ENCODE data around the gene LONP2. TPM values are rescaled to one million over a fixed set of nuclear protein-coding genes. Genes with fewer than 3 reads are reported as not detected.

Gene LONP2
- polyA plus RNA-seq, 3 donors, result 21.5 to 35.6 (median 26.0) TPM

DNA sequence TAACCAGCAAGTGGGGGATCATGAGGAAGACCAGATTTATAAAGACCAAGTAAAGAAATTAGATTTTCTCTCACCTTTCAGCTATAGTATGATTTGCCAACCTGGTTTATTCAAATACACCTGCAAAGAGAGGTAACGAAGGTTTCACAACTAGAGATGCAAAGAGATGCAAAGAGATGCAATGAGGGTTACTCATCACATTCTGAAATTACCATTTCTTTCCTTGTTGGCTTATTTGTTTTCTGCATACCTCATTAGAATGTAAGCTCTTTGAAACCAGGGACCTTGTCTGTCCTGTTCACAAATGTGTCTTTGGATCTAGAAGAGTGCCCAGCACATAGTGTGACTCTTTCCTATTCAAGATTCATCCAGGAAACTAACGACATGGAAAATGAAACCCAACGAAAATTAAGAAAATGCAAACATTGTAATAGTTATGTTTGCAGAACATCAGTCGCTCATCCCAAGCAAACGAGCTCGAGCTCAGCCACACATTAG is 9.0 kb upstream of the LONP2 start:
- Histone ChIP-seq H3K27ac (ENCODE audit: low read depth in 1 of 2, low read length in 2 of 2) (no peak overlapping the region), H3K79me2 (ENCODE audit: insufficient read depth, low read length) (no peaks in the 10 kb centered on the region), H2AFZ (ENCODE audit: insufficient read depth, low read depth, low read length, poor library complexity, severe bottlenecking) (no peak overlapping the region), H3K9ac (ENCODE audit: insufficient read depth, low read length, poor library complexity, severe bottlenecking) (no peak overlapping the region), H3K4me1 (ENCODE audit: control insufficient read depth in 1 of 2, insufficient read depth in 2 of 2, low read length in 2 of 2) (no peaks in the 10 kb centered on the region), H3K4me2 (replicated peaks; ENCODE audit: extremely low read depth, low read length, poor library complexity, severe bottlenecking) (no peak overlapping the region), H3K4me3 (replicated peaks in 1 of 3; ENCODE audit: low read depth in 2 of 3, low read length in 3 of 3) (no peak overlapping the region), H3K27me3 (ENCODE audit: control insufficient read depth in 2 of 2, insufficient read depth in 2 of 2, low read length in 2 of 2) (no peaks in the 10 kb centered on the region), H3K9me3 (replicated peaks in 1 of 2; ENCODE audit: control insufficient read depth in 1 of 2, insufficient read depth in 1 of 2, low read length in 2 of 2) (no peaks in the 10 kb centered on the region), H3K36me3 (replicated peaks in 1 of 2; ENCODE audit: control insufficient read depth in 1 of 2, insufficient read depth in 2 of 2, low read length in 2 of 2) (no peaks in the 10 kb centered on the region), H4K20me1 (ENCODE audit: insufficient read depth, low read length) (no peaks in the 10 kb centered on the region)
- Mint-ChIP-seq H3K4me1 (peaks cover 7% of the 10 kb centered on the region), H3K27ac (no peak overlapping the region), H3K4me3 (no peak overlapping the region), H3K36me3 (no peaks in the 10 kb centered on the region), H3K9me3 (peaks cover 0 to 4% (median under 1%) of the 10 kb centered on the region in 7 donors), H3K27me3 (ENCODE audit: low read depth in 3 of 3) (peaks cover 1 to 6% (median 2%) of the 10 kb centered on the region in 3 donors)
- no peak for DNase-seq
- no CpG with 5 or more reads among the region's 6 CpGs for WGBS (ENCODE audit: insufficient coverage)
- TF ChIP-seq CTCF (IDR thresholded peaks at IDR 0.05), result no peak
- intact Hi-C loops (cut with micrococcal nuclease), result no loop called here

DNA sequence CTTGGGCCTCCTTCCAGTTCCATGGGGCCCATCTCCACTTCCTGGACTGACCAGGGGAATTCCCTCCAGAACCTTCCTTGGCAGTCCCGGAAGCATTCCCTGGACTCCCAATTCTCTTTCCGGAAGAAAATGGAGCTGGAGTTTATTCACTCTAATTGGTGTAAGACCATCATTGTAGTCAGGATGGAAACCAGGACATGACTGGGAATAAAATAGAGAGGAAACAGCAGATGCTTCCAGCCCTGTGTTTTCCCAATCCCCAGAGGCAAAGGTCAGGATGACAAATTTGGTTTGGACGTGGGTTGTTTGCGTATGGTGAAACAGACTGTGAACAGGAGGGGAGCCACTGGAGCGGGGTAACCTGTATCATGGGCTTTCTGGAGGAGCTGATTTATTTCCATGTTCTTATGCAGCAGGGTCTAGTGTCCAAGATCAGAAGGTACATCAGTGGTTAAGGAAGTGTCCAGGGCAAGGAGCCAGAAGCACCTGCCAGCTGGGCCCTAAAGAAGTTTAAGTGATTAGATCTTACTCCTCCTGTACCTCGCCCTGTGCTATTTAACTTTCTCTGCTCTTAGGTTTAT is 8.5 kb upstream of the LONP2 start:
- 96% methylated on average over 3 of the region's 6 CpGs for WGBS (ENCODE audit: insufficient coverage)
- Histone ChIP-seq H3K79me2 (ENCODE audit: insufficient read depth, low read length) (no peaks in the 10 kb centered on the region), H3K27ac (ENCODE audit: low read depth in 1 of 2, low read length in 2 of 2) (no peak overlapping the region), H3K4me2 (replicated peaks; ENCODE audit: extremely low read depth, low read length, poor library complexity, severe bottlenecking) (no peak overlapping the region), H3K9me3 (replicated peaks in 1 of 2; ENCODE audit: control insufficient read depth in 1 of 2, insufficient read depth in 1 of 2, low read length in 2 of 2) (no peaks in the 10 kb centered on the region), H3K36me3 (replicated peaks in 1 of 2; ENCODE audit: control insufficient read depth in 1 of 2, insufficient read depth in 2 of 2, low read length in 2 of 2) (no peaks in the 10 kb centered on the region), H4K20me1 (ENCODE audit: insufficient read depth, low read length) (no peaks in the 10 kb centered on the region), H2AFZ (ENCODE audit: insufficient read depth, low read depth, low read length, poor library complexity, severe bottlenecking) (no peak overlapping the region), H3K27me3 (ENCODE audit: control insufficient read depth in 2 of 2, insufficient read depth in 2 of 2, low read length in 2 of 2) (no peaks in the 10 kb centered on the region), H3K9ac (ENCODE audit: insufficient read depth, low read length, poor library complexity, severe bottlenecking) (no peak overlapping the region), H3K4me1 (ENCODE audit: control insufficient read depth in 1 of 2, insufficient read depth in 2 of 2, low read length in 2 of 2) (no peaks in the 10 kb centered on the region), H3K4me3 (replicated peaks in 1 of 3; ENCODE audit: low read depth in 2 of 3, low read length in 3 of 3) (no peak overlapping the region)
- Mint-ChIP-seq H3K27me3 (ENCODE audit: low read depth in 3 of 3) (peaks cover 1 to 4% (median 2%) of the 10 kb centered on the region in 3 donors), H3K9me3 (peaks cover 0 to 7% (median 2%) of the 10 kb centered on the region in 7 donors), H3K27ac (no peak overlapping the region), H3K36me3 (no peaks in the 10 kb centered on the region), H3K4me1 (peaks cover 7% of the 10 kb centered on the region), H3K4me3 (no peak overlapping the region)
- intact Hi-C loops (cut with micrococcal nuclease), result no loop called here
- DNase-seq, result no peak
- no peak for TF ChIP-seq CTCF (IDR thresholded peaks at IDR 0.05)
